Motor neuron (in vitro differentiated cells): ENCODE results near the gene STEAP1B. TPM values are rescaled to one million over a fixed set of nuclear protein-coding genes. Genes with fewer than 3 reads are reported as not detected.
"Not testable (repeated sequence)": the region's sequence is repeated elsewhere in the genome, so short reads cannot be mapped to it uniquely, and the experiment has no call there.

Source experiments
- ATAC-seq, 8 experiments: fragments of 200-7000 bp; cut with Tn5 transposase; replicated peaks in 6 of 8; 2 replicates each; pipeline ENCODE4 v1.8.0; 2021; ENCODE audit warnings: mild to moderate bottlenecking in 8 of 8, moderate library complexity in 8 of 8
- H3K27ac ChIP-seq, 2 donors: fragments of 250-450 bp; sonication (Bioruptor Pico); 2 replicates each; pipeline ENCODE4 v1.9.0; 2021; ENCODE audit warnings: antibody characterized with exemption in 2 of 2, mild to moderate bottlenecking in 2 of 2, moderate library complexity in 1 of 2
- H3K4me1 ChIP-seq, 2 donors: fragments of 250-450 bp; sonication (Bioruptor Pico); replicated peaks in 1 of 2; 2 replicates each; pipeline ENCODE4 v1.6.1; 2021; ENCODE audit warnings: antibody characterized with exemption in 2 of 2, mild to moderate bottlenecking in 2 of 2, moderate library complexity in 1 of 2
- H3K4me3 ChIP-seq, 5 donors: fragments of 250-450 bp; sonication (Bioruptor Pico); 2 replicates each; pipeline ENCODE4 v1.9.0; 2021; ENCODE audit warnings: antibody characterized with exemption in 5 of 5, mild to moderate bottlenecking in 5 of 5, moderate library complexity in 4 of 5
- WGBS, 10 experiments: fragments of 450-650 bp; shearing (Covaris generic); methylation state at CpG; one replicate each; pipeline ENCODE4 v1.0.0; 2022; 5-methylcytosine and 5-hydroxymethylcytosine counted together
- in situ Hi-C, 9 experiments: fragments of 400-800 bp; cut with MboI; loops; one replicate each; pipeline ENCODE4 v1.15.0; 2021; ENCODE audit warnings: low sequenced_read_pairs in 9 of 9, low pct_unique_long_range_greater_than_20kb in 2 of 9; ENCODE audit not compliant: unreplicated experiment in 9 of 9
- total RNA-seq, 8 experiments: library from RNA; unstranded; fragments of 300-600 nt; gene quantifications; 2 replicates each; pipeline versions ENCODE4 v1.2.3 to v1.2.4, GENCODE V29; 2022

STEAP1B gene
- total RNA-seq, 8 experiments from 2014 or later = 0.11 to 5.3 (median 2.5) TPM

- WGBS, 10 experiments = 20 to 83% (median 55%) methylated on average over 1 to 3 of the region's 3 CpGs; no CpG with 5 or more reads in 2 of the 10 experiments
- peak in 4 of 8 experiments; percentile 7 to 63 (median 46) for ATAC-seq
- in situ Hi-C loops = no loop called here
- Histone ChIP-seq H3K4me1 (peaks cover 21 to 23% of the 10 kb centered on the region in 2 donors), H3K27ac (peak overlapping the region in 1 of 2 donors; percentile 17), H3K4me3 (no peak overlapping the region)
Observed at GRCh38 chr7:22445853-22446252, 54.1 kb downstream of the STEAP1B start.

GRCh38 chr7:22445140-22445743 lies 54.7 kb downstream of the STEAP1B start:
- WGBS, 10 experiments = 0 to 90% (median 60%) methylated on average over 1 to 10 of the region's 14 CpGs; no CpG with 5 or more reads in 3 of the 10 experiments
- peaks cover 21 to 23% of the 10 kb centered on the region in 2 donors for H3K4me1 ChIP-seq
- ATAC-seq = peak; percentile 35 to 91 (median 78)
- H3K27ac ChIP-seq = peak overlapping the region; percentile 17 to 25
- no peak overlapping the region for H3K4me3 ChIP-seq
- in situ Hi-C loops = no loop called here

GRCh38 chr7:22444181-22444971 lies 55.6 kb downstream of the STEAP1B start:
- H3K4me3 ChIP-seq = no peak overlapping the region
- peaks cover 21 to 23% of the 10 kb centered on the region in 2 donors for H3K4me1 ChIP-seq
- 58 to 100% (median 80%) methylated on average over 2 to 10 of the region's 13 CpGs for WGBS, 10 experiments
- in situ Hi-C loops = no loop called here
- ATAC-seq = peak in 2 of 8 experiments; percentile 32 to 73
- no peak overlapping the region for H3K27ac ChIP-seq

- ATAC-seq = peak in 4 of 8 experiments; percentile 20 to 74 (median 46)
- no peak overlapping the region for H3K27ac ChIP-seq
- no peak overlapping the region for H3K4me3 ChIP-seq
- in situ Hi-C loops = no loop called here
- WGBS, 10 experiments = 33 to 100% (median 73%) methylated on average over 1 to 6 of the region's 7 CpGs; no CpG with 5 or more reads in 1 of the 10 experiments
- H3K4me1 ChIP-seq = peaks cover 21 to 23% of the 10 kb centered on the region in 2 donors
Observed at GRCh38 chr7:22443370-22444180, 56.4 kb downstream of the STEAP1B start.

GRCh38 chr7:22442882-22443369 lies 57.1 kb downstream of the STEAP1B start:
- Histone ChIP-seq H3K4me3 (no peak overlapping the region), H3K4me1 (peaks cover 21 to 23% of the 10 kb centered on the region in 2 donors), H3K27ac (no peak overlapping the region)
- no peak for ATAC-seq
- in situ Hi-C loops = no loop called here
- WGBS, 10 experiments = 47 to 100% (median 65%) methylated on average over 1 to 3 of the region's 3 CpGs; no CpG with 5 or more reads in 2 of the 10 experiments

GRCh38 chr7:22442187-22442881 lies 57.7 kb downstream of the STEAP1B start:
- in situ Hi-C loops = no loop called here
- ATAC-seq = no peak
- Histone ChIP-seq H3K4me3 (no peak overlapping the region), H3K4me1 (peaks cover 21 to 23% of the 10 kb centered on the region in 2 donors), H3K27ac (no peak overlapping the region)
- 0 to 93% (median 77%) methylated on average over 1 to 7 of the region's 8 CpGs; no CpG with 5 or more reads in 2 of the 10 experiments for WGBS, 10 experiments

- 60 to 100% (median 100%) methylated on average over 1 to 3 of the region's 3 CpGs; no CpG with 5 or more reads in 1 of the 10 experiments for WGBS, 10 experiments
- peaks cover 18 to 21% of the 10 kb centered on the region in 2 donors for H3K4me1 ChIP-seq
- no peak overlapping the region for H3K27ac ChIP-seq
- in situ Hi-C loops = no loop called here
- no peak overlapping the region for H3K4me3 ChIP-seq
- no peak for ATAC-seq
Observed at GRCh38 chr7:22441157-22441556, 58.8 kb downstream of the STEAP1B start.

- Histone ChIP-seq H3K4me1 (peaks cover 0 to under 1% of the 10 kb centered on the region in 2 donors), H3K4me3 (no peak overlapping the region), H3K27ac (no peak overlapping the region)
- in situ Hi-C loops = no loop called here
- 53 to 100% (median 89%) methylated on average over 1 to 3 of the region's 3 CpGs; no CpG with 5 or more reads in 1 of the 10 experiments for WGBS, 10 experiments
- ATAC-seq = no peak
Observed at GRCh38 chr7:22438994-22439393, 61.0 kb downstream of the STEAP1B start.

GRCh38 chr7:22436552-22436951 lies 63.4 kb downstream of the STEAP1B start:
- H3K27ac ChIP-seq, ATAC-seq, in situ Hi-C loops, H3K4me3 ChIP-seq, H3K4me1 ChIP-seq: not testable (repeated sequence)
- WGBS, 10 experiments = 24 to 100% (median 83%) methylated on average over 1 to 4 of the region's 4 CpGs; no CpG with 5 or more reads in 1 of the 10 experiments

GRCh38 chr7:22435720-22436119 lies 64.3 kb downstream of the STEAP1B start:
- H3K4me3 ChIP-seq = no peak overlapping the region
- H3K4me1 ChIP-seq = no peaks in the 10 kb centered on the region
- in situ Hi-C loops = no loop called here
- ATAC-seq = no peak
- H3K27ac ChIP-seq = no peak overlapping the region
- 80 to 100% (median 92%) methylated on average over 1 to 8 of the region's 8 CpGs; no CpG with 5 or more reads in 3 of the 10 experiments for WGBS, 10 experiments

GRCh38 chr7:22435105-22435504 lies 64.9 kb downstream of the STEAP1B start:
- Histone ChIP-seq H3K4me3 (no peak overlapping the region), H3K4me1 (no peaks in the 10 kb centered on the region), H3K27ac (no peak overlapping the region)
- in situ Hi-C loops = no loop called here
- no peak for ATAC-seq
- WGBS, 10 experiments = 0 to 88% (median 67%) methylated on average over 1 to 4 of the region's 4 CpGs; no CpG with 5 or more reads in 1 of the 10 experiments
